Parathyroid adenoma (tissue), 2 donors: Measurements from ENCODE around the gene SIRT6.

Experiments
- H2AFZ ChIP-seq: fragments of 300-600 bp; sonication (generic); one replicate; pipeline ENCODE4 v1.7.0; 2017; ENCODE audit warnings: antibody characterized with exemption, mild to moderate bottlenecking
- H3K27ac ChIP-seq: fragments of 300-600 bp; sonication (generic); one replicate; pipeline ENCODE4 v1.7.0; 2017
- H3K27me3 ChIP-seq: fragments of 300-600 bp; sonication (generic); one replicate; pipeline ENCODE4 v1.7.0; 2017; ENCODE audit warnings: low read length; ENCODE audit not compliant: control insufficient read depth, insufficient read depth
- H3K36me3 ChIP-seq: fragments of 300-600 bp; sonication (generic); one replicate; pipeline ENCODE4 v1.7.0; 2017; ENCODE audit warnings: low read length; ENCODE audit not compliant: control insufficient read depth, insufficient read depth
- H3K4me1 ChIP-seq: fragments of 300-600 bp; sonication (generic); one replicate; pipeline ENCODE4 v1.7.0; 2017; ENCODE audit warnings: control low read depth
- H3K4me2 ChIP-seq: fragments of 300-600 bp; sonication (generic); one replicate; pipeline ENCODE4 v1.7.0; 2017; ENCODE audit warnings: low read length
- H3K4me3 ChIP-seq: fragments of 300-600 bp; sonication (generic); one replicate; pipeline ENCODE4 v1.7.0; 2017; ENCODE audit warnings: low read depth, low read length
- H3K79me2 ChIP-seq: fragments of 300-600 bp; sonication (generic); one replicate; pipeline ENCODE4 v1.7.0; 2017; ENCODE audit warnings: control low read depth
- H3K9ac ChIP-seq: fragments of 300-600 bp; sonication (generic); one replicate; pipeline ENCODE4 v1.7.0; 2017; ENCODE audit warnings: mild to moderate bottlenecking
- H3K9me3 ChIP-seq: fragments of 300-600 bp; sonication (generic); one replicate; pipeline ENCODE4 v1.7.0; 2017; ENCODE audit warnings: low read length; ENCODE audit not compliant: control insufficient read depth
- TF ChIP-seq, protein P1 (sequence below): fragments of 300-600 bp; sonication (generic); IDR thresholded peaks from one replicate; pipeline ENCODE4 v1.7.0; 2017; ENCODE audit warnings: antibody characterized with exemption, mild to moderate bottlenecking
- donor health status: primary hyperparathyroidism.

SIRT6 gene

DNA sequence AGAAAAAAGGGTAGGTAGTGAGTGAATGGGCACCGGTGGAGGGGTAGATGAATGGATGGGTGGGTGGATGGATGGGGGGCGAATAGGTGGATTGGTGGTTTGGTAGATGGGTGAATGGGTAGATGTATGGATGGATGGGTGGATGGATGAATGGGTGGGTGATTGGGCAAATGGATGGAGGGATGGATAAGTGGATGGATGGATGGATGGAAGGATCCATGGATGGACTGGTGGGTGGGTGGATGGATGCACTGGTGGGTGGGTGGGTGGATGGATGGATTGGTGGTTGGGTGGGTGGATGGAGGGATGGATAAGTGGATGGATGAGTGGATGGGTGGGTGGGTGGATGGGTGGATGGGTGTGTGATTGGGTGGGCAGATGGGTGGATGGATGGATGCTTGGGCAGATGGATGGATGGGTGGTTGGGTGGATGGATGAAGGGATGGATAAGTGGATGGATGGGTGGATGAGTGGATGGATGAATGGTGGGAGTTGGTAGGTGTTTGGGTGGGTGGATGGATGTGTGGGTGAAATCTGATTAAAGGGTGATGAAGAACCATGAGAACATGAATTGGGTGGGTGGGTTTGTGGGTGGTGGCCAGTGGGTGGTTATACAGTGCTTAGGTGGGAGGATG is 2.5 kb upstream of the SIRT6 start:
- Histone ChIP-seq H3K36me3 (no peaks in the 10 kb centered on the region), H3K9me3 (no peaks in the 10 kb centered on the region), H3K4me1 (peaks cover 9% of the 10 kb centered on the region), H3K4me2 (no peak overlapping the region), H3K27ac (no peak overlapping the region), H2AFZ (no peak overlapping the region), H3K9ac (no peak overlapping the region), H3K4me3 (no peak overlapping the region), H3K79me2 (no peaks in the 10 kb centered on the region), H3K27me3 (no peaks in the 10 kb centered on the region)
- TF ChIP-seq, protein P1, sequence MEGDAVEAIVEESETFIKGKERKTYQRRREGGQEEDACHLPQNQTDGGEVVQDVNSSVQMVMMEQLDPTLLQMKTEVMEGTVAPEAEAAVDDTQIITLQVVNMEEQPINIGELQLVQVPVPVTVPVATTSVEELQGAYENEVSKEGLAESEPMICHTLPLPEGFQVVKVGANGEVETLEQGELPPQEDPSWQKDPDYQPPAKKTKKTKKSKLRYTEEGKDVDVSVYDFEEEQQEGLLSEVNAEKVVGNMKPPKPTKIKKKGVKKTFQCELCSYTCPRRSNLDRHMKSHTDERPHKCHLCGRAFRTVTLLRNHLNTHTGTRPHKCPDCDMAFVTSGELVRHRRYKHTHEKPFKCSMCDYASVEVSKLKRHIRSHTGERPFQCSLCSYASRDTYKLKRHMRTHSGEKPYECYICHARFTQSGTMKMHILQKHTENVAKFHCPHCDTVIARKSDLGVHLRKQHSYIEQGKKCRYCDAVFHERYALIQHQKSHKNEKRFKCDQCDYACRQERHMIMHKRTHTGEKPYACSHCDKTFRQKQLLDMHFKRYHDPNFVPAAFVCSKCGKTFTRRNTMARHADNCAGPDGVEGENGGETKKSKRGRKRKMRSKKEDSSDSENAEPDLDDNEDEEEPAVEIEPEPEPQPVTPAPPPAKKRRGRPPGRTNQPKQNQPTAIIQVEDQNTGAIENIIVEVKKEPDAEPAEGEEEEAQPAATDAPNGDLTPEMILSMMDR: no peak

DNA sequence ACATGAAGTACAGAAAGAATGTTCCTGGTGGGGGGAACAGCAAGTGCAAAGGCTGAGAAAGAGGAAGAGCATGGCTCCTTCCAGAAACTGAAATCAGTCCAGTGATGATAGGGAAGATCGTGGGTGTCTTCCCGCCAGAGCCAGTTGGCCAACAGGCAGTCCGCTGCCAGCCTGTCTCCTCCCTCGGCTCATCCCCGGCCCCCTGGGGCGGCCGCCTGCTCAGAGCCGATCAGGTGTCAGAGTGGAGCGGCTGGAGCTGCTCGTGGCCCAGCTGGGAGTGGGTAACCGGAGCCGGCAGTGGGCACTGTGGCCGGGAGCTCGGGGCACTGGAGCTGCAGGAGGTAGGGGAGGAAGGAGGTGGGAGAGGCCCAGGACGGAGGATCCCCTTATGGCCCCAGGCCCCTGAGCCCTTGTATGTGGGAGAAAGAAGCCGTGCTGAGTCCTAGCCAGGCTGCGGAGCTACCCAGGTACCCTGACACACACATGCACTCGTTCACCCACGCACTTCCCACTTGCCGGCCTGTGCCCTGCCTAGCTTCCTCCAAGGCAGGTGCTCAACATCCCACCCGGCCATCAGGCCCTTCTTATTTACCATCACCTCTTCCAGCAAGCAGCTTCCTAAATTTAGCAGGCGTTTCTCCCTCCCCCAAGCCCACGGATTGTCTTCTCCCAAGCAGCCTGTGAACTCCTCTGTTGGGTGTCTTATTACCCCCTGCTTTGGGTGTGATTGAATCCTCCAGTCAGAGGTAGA is 1.8 kb upstream of the SIRT6 start:
- no peaks in the 10 kb centered on the region for H3K27me3 ChIP-seq
- H3K36me3 ChIP-seq: no peaks in the 10 kb centered on the region
- H2AFZ ChIP-seq: peak overlapping the region; percentile 72
- no peak overlapping the region for H3K9ac ChIP-seq
- H3K4me2 ChIP-seq: no peak overlapping the region
- no peak overlapping the region for H3K27ac ChIP-seq
- peaks cover 9% of the 10 kb centered on the region for H3K4me1 ChIP-seq
- H3K4me3 ChIP-seq: no peak overlapping the region
- no peaks in the 10 kb centered on the region for H3K9me3 ChIP-seq
- no peaks in the 10 kb centered on the region for H3K79me2 ChIP-seq
- TF ChIP-seq, protein P1: no peak

DNA sequence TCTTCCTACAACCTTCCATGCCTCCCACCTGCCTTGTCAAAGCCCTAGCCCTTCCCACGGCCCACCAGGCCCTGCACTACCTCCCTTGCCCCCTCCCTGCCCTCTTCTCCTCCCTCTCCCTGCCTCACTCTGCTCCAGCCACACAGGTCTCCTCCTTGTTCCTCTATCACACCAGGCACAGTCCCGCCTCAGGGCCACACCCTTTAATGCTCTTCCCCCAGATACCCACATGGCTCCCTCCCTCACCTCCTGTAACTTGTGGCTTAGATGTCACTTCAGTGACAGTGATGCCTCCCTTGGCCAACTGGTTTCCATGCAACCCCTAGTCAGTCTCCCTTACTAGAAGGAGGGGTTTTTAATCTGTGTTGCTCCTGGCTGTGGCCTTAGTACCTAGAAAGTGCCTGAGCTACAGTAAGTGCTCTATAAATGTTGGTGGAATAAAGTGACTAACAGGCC is 1.3 kb downstream of the SIRT6 start:
- peaks cover 9% of the 10 kb centered on the region for H3K4me1 ChIP-seq
- no peaks in the 10 kb centered on the region for H3K9me3 ChIP-seq
- TF ChIP-seq, protein P1: no peak
- H3K27ac ChIP-seq: no peak overlapping the region
- H3K36me3 ChIP-seq: no peaks in the 10 kb centered on the region
- no peaks in the 10 kb centered on the region for H3K27me3 ChIP-seq
- no peak overlapping the region for H3K4me3 ChIP-seq
- H3K9ac ChIP-seq: no peak overlapping the region
- H3K79me2 ChIP-seq: no peaks in the 10 kb centered on the region
- no peak overlapping the region for H2AFZ ChIP-seq
- H3K4me2 ChIP-seq: peak overlapping the region; percentile 89

DNA sequence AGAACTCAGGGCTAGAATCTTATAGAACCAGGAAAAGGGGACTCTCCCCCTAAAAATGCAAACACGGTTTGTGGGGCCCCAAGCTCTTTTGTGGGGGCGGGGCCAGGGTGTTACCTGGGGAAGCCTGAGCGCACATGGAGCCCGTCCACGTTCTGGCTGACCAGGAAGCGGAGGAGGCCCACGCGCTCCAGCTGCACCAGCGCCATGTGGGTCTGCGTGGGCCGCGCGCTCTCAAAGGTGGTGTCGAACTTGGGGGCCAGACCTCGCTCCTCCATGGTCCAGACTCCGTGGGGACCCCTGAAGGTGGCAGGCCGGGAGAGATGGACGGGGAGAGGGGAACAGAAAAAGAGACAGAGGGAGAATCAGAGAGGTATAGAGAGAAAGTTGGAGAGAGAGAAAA is 3.4 kb downstream of the SIRT6 start:
- H3K4me3 ChIP-seq: no peak overlapping the region
- no peak overlapping the region for H2AFZ ChIP-seq
- no peaks in the 10 kb centered on the region for H3K9me3 ChIP-seq
- no peaks in the 10 kb centered on the region for H3K36me3 ChIP-seq
- H3K9ac ChIP-seq: no peak overlapping the region
- no peaks in the 10 kb centered on the region for H3K79me2 ChIP-seq
- TF ChIP-seq, protein P1: no peak
- no peaks in the 10 kb centered on the region for H3K27me3 ChIP-seq
- H3K4me2 ChIP-seq: no peak overlapping the region
- peaks cover 9% of the 10 kb centered on the region for H3K4me1 ChIP-seq
- H3K27ac ChIP-seq: no peak overlapping the region
